ENCODE data around the gene ADAMTSL2. TPM values are rescaled to one million over a fixed set of nuclear protein-coding genes. Genes with fewer than 3 reads are reported as not detected.

The ADAMTSL2 gene
- polyA plus RNA-seq, 4 donors: 1.5 to 2.9 (median 1.8) TPM

GRCh38 chr9:133616643-133617405 is 82.3 kb downstream of the ADAMTSL2 start:
- DNase-seq (ENCODE audit: low read depth in 4 of 4, low spot score in 3 of 4): no peak

GRCh38 chr9:133618726-133619125 is 84.2 kb downstream of the ADAMTSL2 start:
- DNase-seq (ENCODE audit: low read depth in 4 of 4, low spot score in 3 of 4): no peak

GRCh38 chr9:133619791-133620190 is 85.3 kb downstream of the ADAMTSL2 start:
- no peak for DNase-seq (ENCODE audit: low read depth in 4 of 4, low spot score in 3 of 4)

GRCh38 chr9:133621725-133622267 is 87.3 kb downstream of the ADAMTSL2 start:
- no peak for DNase-seq (ENCODE audit: low read depth in 4 of 4, low spot score in 3 of 4)

- no peak for DNase-seq (ENCODE audit: low read depth in 4 of 4, low spot score in 3 of 4)
Measured at GRCh38 chr9:133622555-133622954, 88.1 kb downstream of the ADAMTSL2 start.

Other genes with a start within 250 kb of the ADAMTSL2 start
- gene SURF6, start 198.5 kb upstream of the ADAMTSL2 start, polyA plus RNA-seq (ENCODE audit: insufficient read length in 4 of 4): 10 to 100 TPM; 25.0 to 32.0 (median 28.4) TPM
- 10 to 100 TPM; 25.1 to 32.8 (median 26.8) TPM for gene MED22, start 186.6 kb upstream of the ADAMTSL2 start, polyA plus RNA-seq (ENCODE audit: insufficient read length in 4 of 4)
- gene RPL7A, start 186.5 kb upstream of the ADAMTSL2 start, polyA plus RNA-seq (ENCODE audit: insufficient read length in 4 of 4): 1,000 to 10,000 TPM; 2,356 to 2,677 (median 2,609) TPM
- gene SURF1, start 178.2 kb upstream of the ADAMTSL2 start, polyA plus RNA-seq (ENCODE audit: insufficient read length in 4 of 4): 10 to 100 TPM; 33.8 to 53.0 (median 42.4) TPM
- gene SURF2, start 178.2 kb upstream of the ADAMTSL2 start, polyA plus RNA-seq (ENCODE audit: insufficient read length in 4 of 4): 10 to 100 TPM; 19.5 to 28.5 (median 22.8) TPM
- gene SURF4, start 158.6 kb upstream of the ADAMTSL2 start, polyA plus RNA-seq (ENCODE audit: insufficient read length in 4 of 4): 100 to 1,000 TPM; 174 to 189 (median 181) TPM
- 1 to 10 TPM; 3.4 to 5.0 (median 4.3) TPM for gene STKLD1, start 158.3 kb upstream of the ADAMTSL2 start, polyA plus RNA-seq (ENCODE audit: insufficient read length in 4 of 4)
- gene REXO4, start 116.7 kb upstream of the ADAMTSL2 start, polyA plus RNA-seq (ENCODE audit: insufficient read length in 4 of 4): 10 to 100 TPM; 29.4 to 32.1 (median 30.7) TPM
- 10 to 100 TPM in 1 of 4 donors, 1 to 10 TPM in 3; 6.6 to 12.0 (median 8.8) TPM for gene ADAMTS13, start 112.3 kb upstream of the ADAMTSL2 start, polyA plus RNA-seq (ENCODE audit: insufficient read length in 4 of 4)
- 10 to 100 TPM; 25.4 to 40.6 (median 28.5) TPM for gene CACFD1, start 74.7 kb upstream of the ADAMTSL2 start, polyA plus RNA-seq (ENCODE audit: insufficient read length in 4 of 4)
- 1 to 10 TPM; 1.1 to 2.3 (median 1.5) TPM for gene SLC2A6, start 55.6 kb upstream of the ADAMTSL2 start, polyA plus RNA-seq (ENCODE audit: insufficient read length in 4 of 4)
- gene MYMK, start 9.7 kb upstream of the ADAMTSL2 start, polyA plus RNA-seq (ENCODE audit: insufficient read length in 4 of 4): under 1 TPM in 2 of 4 donors, not detected in 2; 0.09 to 0.28 TPM
- under 1 TPM in 1 of 4 donors, not detected in 3; 0.49 TPM for gene FAM163B, start 74.7 kb downstream of the ADAMTSL2 start, polyA plus RNA-seq (ENCODE audit: insufficient read length in 4 of 4)
- gene DBH, start 101.7 kb downstream of the ADAMTSL2 start, polyA plus RNA-seq (ENCODE audit: insufficient read length in 4 of 4): 1 to 10 TPM in 1 of 4 donors, under 1 TPM in 3; 0.60 to 3.1 (median 0.81) TPM
- gene SARDH, start 203.6 kb downstream of the ADAMTSL2 start, polyA plus RNA-seq (ENCODE audit: insufficient read length in 4 of 4): 10 to 100 TPM in 2 of 4 donors, 1 to 10 TPM in 2; 9.3 to 13.7 (median 10.7) TPM